ENCODE results near the gene PGLYRP3. TPM values are rescaled to one million over a fixed set of nuclear protein-coding genes. Genes with fewer than 3 reads are reported as not detected.

Gene PGLYRP3
- total and polyA plus RNA-seq, 2 experiments from 2014 or later: not detected

DNA sequence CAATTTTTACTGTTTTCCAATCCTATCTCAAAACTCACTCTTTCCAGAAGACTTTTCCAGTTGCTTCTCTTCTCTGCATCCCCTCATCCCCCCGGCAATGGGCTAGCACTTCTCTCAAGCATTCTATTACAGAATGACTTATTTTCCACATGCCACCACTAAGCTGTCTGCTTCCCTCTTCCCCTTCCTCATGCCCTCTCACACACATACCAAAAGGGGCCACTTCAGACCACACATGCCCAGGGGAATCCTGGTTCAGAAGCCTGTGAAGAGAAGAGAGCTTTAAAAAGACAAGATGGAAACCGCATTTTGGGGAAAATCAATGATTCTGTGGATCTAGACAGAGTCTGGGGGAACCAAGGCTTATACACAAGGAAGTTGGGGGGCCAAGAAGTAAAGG lies 61.7 kb downstream of the PGLYRP3 start:
- Mint-ChIP-seq H3K27me3 (ENCODE audit: insufficient read depth, low read depth, poor library complexity) (peaks cover 2% of the 10 kb centered on the region), H3K9me3 (no peaks in the 10 kb centered on the region), H3K4me3 (no peak overlapping the region), H3K36me3 (ENCODE audit: low read depth) (no peaks in the 10 kb centered on the region), H3K4me1 (no peaks in the 10 kb centered on the region), H3K27ac (no peak overlapping the region)
- Histone ChIP-seq H3K4me3 (no peak overlapping the region), H3K9me2 (ENCODE audit: insufficient read depth) (peaks cover 7% of the 10 kb centered on the region; the same call in 1 of the 2 replicates), H3K4me1 (ENCODE audit: insufficient read depth) (no peaks in the 10 kb centered on the region), H3K36me3 (ENCODE audit: insufficient read depth) (no peaks in the 10 kb centered on the region), H3F3A (replicated peaks; ENCODE audit: low read depth) (no peaks in the 10 kb centered on the region), H2AFZ (no peak overlapping the region), H3K4me2 (no peak overlapping the region), H3K27me3 (ENCODE audit: insufficient read depth) (no peaks in the 10 kb centered on the region), H3K27ac (ENCODE audit: low read depth) (no peak overlapping the region), H4K20me1 (replicated peaks; ENCODE audit: insufficient read depth) (no peaks in the 10 kb centered on the region), H3K79me2 (replicated peaks; ENCODE audit: insufficient read depth) (no peaks in the 10 kb centered on the region)
- DNase-seq (ENCODE audit: low spot score): no peak
- no peak for TF ChIP-seq POLR2AphosphoS5 (IDR thresholded peaks at IDR 0.05; ENCODE audit: low read depth)
- no peak for TF ChIP-seq JUNB (IDR thresholded peaks at IDR 0.05; ENCODE audit: unreplicated experiment)
- TF ChIP-seq NANOG (IDR thresholded peaks at IDR 0.05; ENCODE audit: borderline replicate concordance): no peak
- TF ChIP-seq, protein P1, sequence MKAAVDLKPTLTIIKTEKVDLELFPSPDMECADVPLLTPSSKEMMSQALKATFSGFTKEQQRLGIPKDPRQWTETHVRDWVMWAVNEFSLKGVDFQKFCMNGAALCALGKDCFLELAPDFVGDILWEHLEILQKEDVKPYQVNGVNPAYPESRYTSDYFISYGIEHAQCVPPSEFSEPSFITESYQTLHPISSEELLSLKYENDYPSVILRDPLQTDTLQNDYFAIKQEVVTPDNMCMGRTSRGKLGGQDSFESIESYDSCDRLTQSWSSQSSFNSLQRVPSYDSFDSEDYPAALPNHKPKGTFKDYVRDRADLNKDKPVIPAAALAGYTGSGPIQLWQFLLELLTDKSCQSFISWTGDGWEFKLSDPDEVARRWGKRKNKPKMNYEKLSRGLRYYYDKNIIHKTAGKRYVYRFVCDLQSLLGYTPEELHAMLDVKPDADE (IDR thresholded peaks at IDR 0.05): no peak
- TF ChIP-seq, protein P2, sequence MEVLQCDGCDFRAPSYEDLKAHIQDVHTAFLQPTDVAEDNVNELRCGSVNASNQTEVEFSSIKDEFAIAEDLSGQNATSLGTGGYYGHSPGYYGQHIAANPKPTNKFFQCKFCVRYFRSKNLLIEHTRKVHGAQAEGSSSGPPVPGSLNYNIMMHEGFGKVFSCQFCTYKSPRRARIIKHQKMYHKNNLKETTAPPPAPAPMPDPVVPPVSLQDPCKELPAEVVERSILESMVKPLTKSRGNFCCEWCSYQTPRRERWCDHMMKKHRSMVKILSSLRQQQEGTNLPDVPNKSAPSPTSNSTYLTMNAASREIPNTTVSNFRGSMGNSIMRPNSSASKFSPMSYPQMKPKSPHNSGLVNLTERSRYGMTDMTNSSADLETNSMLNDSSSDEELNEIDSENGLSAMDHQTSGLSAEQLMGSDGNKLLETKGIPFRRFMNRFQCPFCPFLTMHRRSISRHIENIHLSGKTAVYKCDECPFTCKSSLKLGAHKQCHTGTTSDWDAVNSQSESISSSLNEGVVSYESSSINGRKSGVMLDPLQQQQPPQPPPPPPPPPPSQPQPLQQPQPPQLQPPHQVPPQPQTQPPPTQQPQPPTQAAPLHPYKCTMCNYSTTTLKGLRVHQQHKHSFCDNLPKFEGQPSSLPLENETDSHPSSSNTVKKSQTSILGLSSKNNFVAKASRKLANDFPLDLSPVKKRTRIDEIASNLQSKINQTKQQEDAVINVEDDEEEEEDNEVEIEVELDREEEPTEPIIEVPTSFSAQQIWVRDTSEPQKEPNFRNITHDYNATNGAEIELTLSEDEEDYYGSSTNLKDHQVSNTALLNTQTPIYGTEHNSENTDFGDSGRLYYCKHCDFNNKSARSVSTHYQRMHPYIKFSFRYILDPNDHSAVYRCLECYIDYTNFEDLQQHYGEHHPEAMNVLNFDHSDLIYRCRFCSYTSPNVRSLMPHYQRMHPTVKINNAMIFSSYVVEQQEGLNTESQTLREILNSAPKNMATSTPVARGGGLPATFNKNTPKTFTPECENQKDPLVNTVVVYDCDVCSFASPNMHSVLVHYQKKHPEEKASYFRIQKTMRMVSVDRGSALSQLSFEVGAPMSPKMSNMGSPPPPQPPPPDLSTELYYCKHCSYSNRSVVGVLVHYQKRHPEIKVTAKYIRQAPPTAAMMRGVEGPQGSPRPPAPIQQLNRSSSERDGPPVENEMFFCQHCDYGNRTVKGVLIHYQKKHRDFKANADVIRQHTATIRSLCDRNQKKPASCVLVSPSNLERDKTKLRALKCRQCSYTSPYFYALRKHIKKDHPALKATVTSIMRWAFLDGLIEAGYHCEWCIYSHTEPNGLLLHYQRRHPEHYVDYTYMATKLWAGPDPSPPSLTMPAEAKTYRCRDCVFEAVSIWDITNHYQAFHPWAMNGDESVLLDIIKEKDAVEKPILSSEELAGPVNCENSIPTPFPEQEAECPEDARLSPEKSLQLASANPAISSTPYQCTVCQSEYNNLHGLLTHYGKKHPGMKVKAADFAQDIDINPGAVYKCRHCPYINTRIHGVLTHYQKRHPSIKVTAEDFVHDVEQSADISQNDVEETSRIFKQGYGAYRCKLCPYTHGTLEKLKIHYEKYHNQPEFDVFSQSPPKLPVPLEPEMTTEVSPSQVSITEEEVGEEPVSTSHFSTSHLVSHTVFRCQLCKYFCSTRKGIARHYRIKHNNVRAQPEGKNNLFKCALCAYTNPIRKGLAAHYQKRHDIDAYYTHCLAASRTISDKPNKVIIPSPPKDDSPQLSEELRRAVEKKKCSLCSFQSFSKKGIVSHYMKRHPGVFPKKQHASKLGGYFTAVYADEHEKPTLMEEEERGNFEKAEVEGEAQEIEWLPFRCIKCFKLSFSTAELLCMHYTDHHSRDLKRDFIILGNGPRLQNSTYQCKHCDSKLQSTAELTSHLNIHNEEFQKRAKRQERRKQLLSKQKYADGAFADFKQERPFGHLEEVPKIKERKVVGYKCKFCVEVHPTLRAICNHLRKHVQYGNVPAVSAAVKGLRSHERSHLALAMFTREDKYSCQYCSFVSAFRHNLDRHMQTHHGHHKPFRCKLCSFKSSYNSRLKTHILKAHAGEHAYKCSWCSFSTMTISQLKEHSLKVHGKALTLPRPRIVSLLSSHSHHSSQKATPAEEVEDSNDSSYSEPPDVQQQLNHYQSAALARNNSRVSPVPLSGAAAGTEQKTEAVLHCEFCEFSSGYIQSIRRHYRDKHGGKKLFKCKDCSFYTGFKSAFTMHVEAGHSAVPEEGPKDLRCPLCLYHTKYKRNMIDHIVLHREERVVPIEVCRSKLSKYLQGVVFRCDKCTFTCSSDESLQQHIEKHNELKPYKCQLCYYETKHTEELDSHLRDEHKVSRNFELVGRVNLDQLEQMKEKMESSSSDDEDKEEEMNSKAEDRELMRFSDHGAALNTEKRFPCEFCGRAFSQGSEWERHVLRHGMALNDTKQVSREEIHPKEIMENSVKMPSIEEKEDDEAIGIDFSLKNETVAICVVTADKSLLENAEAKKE (CRISPR knock-in tag; IDR thresholded peaks at IDR 0.05): no peak
- no peak for ATAC-seq

GRCh38 chr1:153250166-153250565 lies 62.6 kb downstream of the PGLYRP3 start:
- peaks cover 7% of the 10 kb centered on the region; the same call in 1 of the 2 replicates for H3K9me2 ChIP-seq (ENCODE audit: insufficient read depth)
- no peaks in the 10 kb centered on the region for H3K4me1 Mint-ChIP-seq
- no peaks in the 10 kb centered on the region for H3K27me3 ChIP-seq (ENCODE audit: insufficient read depth)
- no peak overlapping the region for H3K4me2 ChIP-seq
- H3K4me3 Mint-ChIP-seq: no peak overlapping the region
- no peaks in the 10 kb centered on the region for H3K36me3 Mint-ChIP-seq (ENCODE audit: low read depth)
- DNase-seq (ENCODE audit: low spot score) (no peak), ATAC-seq (no peak)
- no peak overlapping the region for H2AFZ ChIP-seq
- TF ChIP-seq CREB1 (CRISPR knock-in tag; IDR thresholded peaks at IDR 0.05; ENCODE audit: low read depth): no peak
- TF ChIP-seq ZNF331 (CRISPR knock-in tag; IDR thresholded peaks at IDR 0.05; ENCODE audit: low read depth): no peak
- H3K4me3 ChIP-seq: no peak overlapping the region
- H3K9me3 Mint-ChIP-seq: no peaks in the 10 kb centered on the region
- peaks cover 2% of the 10 kb centered on the region for H3K27me3 Mint-ChIP-seq (ENCODE audit: insufficient read depth, low read depth, poor library complexity)
- H3F3A ChIP-seq (replicated peaks; ENCODE audit: low read depth): no peaks in the 10 kb centered on the region
- no peaks in the 10 kb centered on the region for H4K20me1 ChIP-seq (replicated peaks; ENCODE audit: insufficient read depth)
- H3K36me3 ChIP-seq (ENCODE audit: insufficient read depth): no peaks in the 10 kb centered on the region
- H3K79me2 ChIP-seq (replicated peaks; ENCODE audit: insufficient read depth): no peaks in the 10 kb centered on the region
- no peak overlapping the region for H3K27ac Mint-ChIP-seq
- H3K27ac ChIP-seq (ENCODE audit: low read depth): no peak overlapping the region
- no peaks in the 10 kb centered on the region for H3K4me1 ChIP-seq (ENCODE audit: insufficient read depth)
